Psoas muscle (tissue), 8 donors: ENCODE measurements around the gene PPP1R9B. TPM values are rescaled to one million over a fixed set of nuclear protein-coding genes. Genes with fewer than 3 reads are reported as not detected.

ENCODE experiments used
- ATAC-seq, 4 donors: fragments of 200-7000 bp; cut with Tn5 transposase; one replicate each; pipeline ENCODE4 v1.9.1; 2020; ENCODE audit warnings: moderate library complexity in 3 of 4, mild to moderate bottlenecking in 2 of 4
- DNase-seq, 2 donors: peaks; one replicate each; pipeline ENCODE4 v3.0.0-alpha.2; 2020
- H3K27ac ChIP-seq: fragments of 200-600 bp; one replicate; pipeline ENCODE4 v1.8.0; 2022
- H3K27me3 ChIP-seq, 3 donors: fragments of 200-600 bp in 1 of 3; one replicate each; pipeline versions ENCODE4 v1.6.1 to v1.8.0; 2013 to 2022; ENCODE audit warnings: low read length in 2 of 3, mild to moderate bottlenecking in 2 of 3, moderate library complexity in 1 of 3; ENCODE audit not compliant: insufficient read depth in 3 of 3
- H3K36me3 ChIP-seq, 2 donors: fragments of 200-600 bp in 1 of 2; one replicate each; pipeline versions ENCODE4 v1.6.1 to v1.8.0; 2013 to 2022; ENCODE audit warnings: low read depth in 1 of 2, mild to moderate bottlenecking in 1 of 2, moderate library complexity in 1 of 2; ENCODE audit not compliant: insufficient read depth in 1 of 2
- H3K4me1 ChIP-seq: fragments of 200-600 bp; one replicate; pipeline ENCODE4 v1.8.0; 2022
- H3K4me3 ChIP-seq: fragments of 200-600 bp; one replicate; pipeline ENCODE4 v1.8.0; 2022; ENCODE audit warnings: mild to moderate bottlenecking
- H3K9me3 ChIP-seq: fragments of 200-600 bp; one replicate; pipeline ENCODE4 v1.8.0; 2022
- WGBS, 3 donors: extraction: QIAGEN DNeasy Blood & Tissue Kit; methylation state at CpG; one replicate each; pipeline versions ENCODE4 v1.1.6 to v1.1.7; 2013; 5-methylcytosine and 5-hydroxymethylcytosine counted together
- intact Hi-C, 2 donors: fragments of 100-400 bp; cut with DNase I; formaldehyde crosslinking; loops; one replicate each; pipeline versions ENCODE4 v1.11.0 to v1.14.2; 2022
- polyA plus RNA-seq, 3 donors: library from polyadenylated mRNA; stranded (reverse); fragments of 200-250 nt; gene quantifications; one replicate each; pipeline ENCODE4 v1.2.3, GENCODE V29; 2013
- total RNA-seq, 4 donors: library from RNA; stranded (reverse); fragmentation: NEBNext Ultra II Directional in 2 of 4; extraction: Animal tissue kit (Norgen Biotek cat#: 25700) in 2 of 4; gene quantifications; one replicate each; pipeline versions ENCODE4 v1.2.1 to v1.2.4, GENCODE V29; 2021 to 2023
- TF ChIP-seq, protein P1 (sequence below): fragments of 200-600 bp; IDR thresholded peaks from one replicate; pipeline ENCODE4 v1.8.0; 2022; ENCODE audit warnings: antibody characterized with exemption
- donor health status: healthy with polysubstance abuse.
- donor health status: DM: no; HTN: no; CAD: no; lungs with moderate emphysema.
- donor health status: Bipolar disorder and iron deficiency.
- donor health status: healthy.
- donor health status: DM: yes; HTN: yes; CAD: no.
- donor health status: DM: no; HTN: no; CAD: no.
- donor health status: DM: no; HTN: no; CAD: no.
- donor health status: DM: yes; HTN: yes; CAD: no.

PPP1R9B gene
- total and polyA plus RNA-seq, 7 donors = 7.0 to 26.5 (median 15.1) TPM

DNA sequence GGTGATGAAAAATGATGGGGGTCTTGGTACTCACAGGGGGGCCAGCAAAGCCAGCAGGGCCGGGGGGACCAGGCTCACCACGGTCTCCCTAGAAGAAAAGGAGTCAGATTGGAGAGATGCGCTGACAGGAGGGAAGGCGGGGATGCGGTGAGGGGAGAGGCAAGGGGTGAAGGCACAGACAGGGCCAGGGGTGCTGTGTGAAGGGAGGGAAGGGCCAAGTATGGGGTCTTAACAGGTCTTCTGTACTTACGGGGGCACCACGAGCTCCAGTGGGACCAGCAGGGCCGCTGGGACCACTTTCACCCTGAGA is 39.8 kb upstream of the PPP1R9B start:
- intact Hi-C loops = no loop called here
- WGBS, 3 donors = 87 to 89% (median 87%) methylated on average over 8 of the region's 8 CpGs
- DNase-seq = no peak
- Histone ChIP-seq H3K4me1 (no peaks in the 10 kb centered on the region), H3K27me3 (no peaks in the 10 kb centered on the region), H3K9me3 (no peaks in the 10 kb centered on the region), H3K4me3 (no peak overlapping the region), H3K27ac (no peak overlapping the region), H3K36me3 (peaks cover 0 to 9% of the 10 kb centered on the region in 2 donors)
- ATAC-seq = no peak
- TF ChIP-seq, protein P1, sequence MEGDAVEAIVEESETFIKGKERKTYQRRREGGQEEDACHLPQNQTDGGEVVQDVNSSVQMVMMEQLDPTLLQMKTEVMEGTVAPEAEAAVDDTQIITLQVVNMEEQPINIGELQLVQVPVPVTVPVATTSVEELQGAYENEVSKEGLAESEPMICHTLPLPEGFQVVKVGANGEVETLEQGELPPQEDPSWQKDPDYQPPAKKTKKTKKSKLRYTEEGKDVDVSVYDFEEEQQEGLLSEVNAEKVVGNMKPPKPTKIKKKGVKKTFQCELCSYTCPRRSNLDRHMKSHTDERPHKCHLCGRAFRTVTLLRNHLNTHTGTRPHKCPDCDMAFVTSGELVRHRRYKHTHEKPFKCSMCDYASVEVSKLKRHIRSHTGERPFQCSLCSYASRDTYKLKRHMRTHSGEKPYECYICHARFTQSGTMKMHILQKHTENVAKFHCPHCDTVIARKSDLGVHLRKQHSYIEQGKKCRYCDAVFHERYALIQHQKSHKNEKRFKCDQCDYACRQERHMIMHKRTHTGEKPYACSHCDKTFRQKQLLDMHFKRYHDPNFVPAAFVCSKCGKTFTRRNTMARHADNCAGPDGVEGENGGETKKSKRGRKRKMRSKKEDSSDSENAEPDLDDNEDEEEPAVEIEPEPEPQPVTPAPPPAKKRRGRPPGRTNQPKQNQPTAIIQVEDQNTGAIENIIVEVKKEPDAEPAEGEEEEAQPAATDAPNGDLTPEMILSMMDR = no peak

DNA sequence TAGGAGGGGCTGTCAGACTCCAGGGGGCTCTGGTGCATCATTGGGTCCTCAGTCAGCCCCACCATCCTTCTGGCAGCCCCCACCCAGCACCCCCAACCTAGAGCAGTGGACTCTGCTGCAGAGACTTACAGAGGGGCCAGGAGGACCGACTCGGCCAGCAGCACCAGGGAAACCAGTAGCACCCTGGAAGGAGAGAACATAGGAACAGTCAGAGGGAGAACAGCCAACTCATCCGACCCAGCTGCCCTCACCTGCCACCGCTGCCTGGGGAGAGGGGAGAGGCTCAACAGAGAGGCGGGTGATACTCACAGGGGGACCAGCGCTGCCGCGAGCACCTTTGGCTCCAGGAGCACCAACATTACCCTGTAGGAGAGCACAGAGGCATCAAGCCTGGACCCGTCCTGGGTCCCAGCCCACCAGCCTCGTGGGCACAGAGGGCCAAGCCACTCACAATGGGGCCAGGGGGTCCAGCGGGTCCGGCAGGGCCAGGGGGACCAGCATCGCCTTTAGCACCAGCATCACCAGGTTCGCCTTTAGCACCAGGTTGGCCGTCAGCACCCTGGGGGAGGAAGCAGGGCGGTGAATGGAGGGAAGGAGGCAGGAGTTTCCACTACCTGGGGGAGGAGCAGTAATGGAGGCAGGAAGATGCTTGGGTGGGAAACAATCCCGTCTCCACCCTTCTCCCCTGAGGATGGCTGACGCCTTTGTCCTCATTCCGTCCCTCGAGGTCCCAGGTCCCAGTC is 39.2 kb upstream of the PPP1R9B start:
- Histone ChIP-seq H3K9me3 (no peaks in the 10 kb centered on the region), H3K36me3 (peaks cover 0 to 4% of the 10 kb centered on the region in 2 donors), H3K4me3 (no peak overlapping the region), H3K27ac (no peak overlapping the region), H3K27me3 (no peaks in the 10 kb centered on the region), H3K4me1 (no peaks in the 10 kb centered on the region)
- no peak for DNase-seq
- WGBS, 3 donors = 82 to 86% (median 85%) methylated on average over 18 to 20 of the region's 20 CpGs
- TF ChIP-seq, protein P1 = no peak
- intact Hi-C loops = no loop called here
- no peak for ATAC-seq

DNA sequence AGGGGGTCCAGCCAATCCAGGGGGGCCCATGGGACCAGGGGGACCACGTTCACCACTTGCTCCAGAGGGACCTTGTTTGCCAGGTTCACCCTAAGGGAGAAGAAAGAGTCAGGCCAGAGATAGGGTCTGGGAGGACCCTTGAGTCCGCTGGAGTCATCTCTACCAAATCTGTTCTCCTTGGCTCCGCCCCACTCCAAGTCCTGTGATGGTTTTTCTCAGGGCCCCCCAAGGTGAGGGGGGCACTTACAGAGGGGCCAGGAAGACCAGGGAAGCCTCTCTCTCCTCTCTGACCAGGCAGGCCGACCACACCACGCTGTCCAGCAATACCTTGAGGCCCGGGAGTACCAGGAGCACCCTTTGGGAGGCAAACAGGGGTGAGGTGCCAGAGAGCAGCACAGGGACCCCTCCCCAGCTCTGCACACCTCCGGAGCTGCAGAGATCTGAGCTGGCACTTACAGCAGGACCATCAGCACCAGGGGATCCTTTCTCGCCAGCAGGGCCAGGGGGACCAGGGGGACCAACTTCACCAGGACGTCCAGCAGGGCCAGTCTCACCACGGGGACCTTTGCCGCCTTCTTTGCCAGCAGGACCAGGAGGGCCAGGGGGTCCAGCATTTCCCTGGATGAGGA is 38.6 kb upstream of the PPP1R9B start:
- no peak for DNase-seq
- TF ChIP-seq, protein P1 = no peak
- H3K9me3 ChIP-seq = no peaks in the 10 kb centered on the region
- no peaks in the 10 kb centered on the region for H3K27me3 ChIP-seq
- no peak overlapping the region for H3K4me3 ChIP-seq
- intact Hi-C loops = no loop called here
- H3K27ac ChIP-seq = no peak overlapping the region
- peaks cover 0 to 3% of the 10 kb centered on the region in 2 donors for H3K36me3 ChIP-seq
- 79 to 85% (median 85%) methylated on average over 11 of the region's 11 CpGs for WGBS, 3 donors
- ATAC-seq = no peak
- H3K4me1 ChIP-seq = no peaks in the 10 kb centered on the region

DNA sequence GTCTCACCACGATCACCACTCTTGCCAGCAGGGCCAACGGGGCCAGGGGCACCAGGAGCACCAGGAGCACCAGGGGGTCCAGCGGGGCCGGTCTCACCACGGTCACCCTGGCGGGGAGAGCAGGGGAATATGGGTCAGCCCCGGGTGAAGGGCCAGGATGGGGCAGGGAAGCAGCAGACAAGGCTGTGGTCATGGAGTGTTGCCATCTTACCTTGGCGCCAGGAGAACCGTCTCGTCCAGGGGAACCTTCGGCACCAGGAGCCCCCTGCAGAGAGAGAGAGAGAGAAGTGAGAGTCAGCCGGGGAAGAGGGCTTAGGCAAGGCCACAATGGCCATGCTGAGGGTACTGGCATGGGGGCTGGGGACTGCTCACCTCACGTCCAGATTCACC is 38.0 kb upstream of the PPP1R9B start:
- Histone ChIP-seq H3K9me3 (no peaks in the 10 kb centered on the region), H3K27me3 (no peaks in the 10 kb centered on the region), H3K4me3 (no peak overlapping the region), H3K27ac (no peak overlapping the region), H3K36me3 (peaks cover 0 to 3% of the 10 kb centered on the region in 2 donors), H3K4me1 (no peaks in the 10 kb centered on the region)
- DNase-seq = peak; percentile 12 to 49
- TF ChIP-seq, protein P1 = no peak
- WGBS, 3 donors = 71 to 81% (median 78%) methylated on average over 13 of the region's 13 CpGs
- intact Hi-C loops = no loop called here
- no peak for ATAC-seq
